ENCODE results near the gene OSBPL9.

The OSBPL9 gene

DNA sequence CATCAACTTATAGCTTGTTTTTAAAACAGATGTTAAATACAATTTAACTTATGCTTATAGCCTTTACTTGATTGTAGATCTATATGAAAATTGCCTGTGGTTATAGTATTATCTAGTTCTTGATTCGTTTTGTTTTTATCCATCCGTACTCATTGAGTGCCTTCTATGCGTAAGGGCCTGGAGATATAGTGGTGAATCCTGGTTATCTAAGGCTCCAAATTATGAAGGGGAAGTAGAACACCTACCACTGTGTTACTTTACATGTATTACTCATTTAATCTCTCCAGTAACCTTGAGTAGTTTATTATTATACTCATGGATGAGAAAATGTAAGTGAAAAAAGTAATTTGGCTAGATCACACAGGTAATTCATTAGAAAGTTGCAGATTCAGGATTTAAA lies 121.8 kb downstream of the OSBPL9 start:
- no peak for DNase-seq (ENCODE audit: extremely low read depth, low read depth)
- no peak for TF ChIP-seq CTCF (IDR thresholded peaks at IDR 0.05; ENCODE audit: low read depth, low read length)

DNA sequence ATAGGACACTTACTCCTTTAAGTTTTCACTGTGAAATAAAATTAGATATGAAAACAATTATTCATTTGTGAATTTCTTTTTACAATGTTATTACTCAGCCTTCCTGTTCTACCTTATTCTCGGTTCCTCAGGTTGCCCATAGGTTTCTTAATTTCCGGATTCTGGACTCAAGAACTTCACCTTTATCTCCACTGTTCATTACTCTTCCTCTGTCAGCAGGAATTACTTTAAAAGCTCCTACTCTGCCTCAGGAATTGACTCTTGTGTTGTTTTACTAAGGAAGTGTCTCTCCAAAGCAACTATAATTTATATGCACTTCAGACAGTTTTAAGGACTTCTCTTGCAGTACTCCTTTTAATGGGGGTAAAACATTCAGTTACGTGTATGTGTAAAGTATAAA lies 123.8 kb downstream of the OSBPL9 start:
- DNase-seq (ENCODE audit: extremely low read depth, low read depth), result no peak
- TF ChIP-seq CTCF (IDR thresholded peaks at IDR 0.05; ENCODE audit: low read depth, low read length), result no peak

DNA sequence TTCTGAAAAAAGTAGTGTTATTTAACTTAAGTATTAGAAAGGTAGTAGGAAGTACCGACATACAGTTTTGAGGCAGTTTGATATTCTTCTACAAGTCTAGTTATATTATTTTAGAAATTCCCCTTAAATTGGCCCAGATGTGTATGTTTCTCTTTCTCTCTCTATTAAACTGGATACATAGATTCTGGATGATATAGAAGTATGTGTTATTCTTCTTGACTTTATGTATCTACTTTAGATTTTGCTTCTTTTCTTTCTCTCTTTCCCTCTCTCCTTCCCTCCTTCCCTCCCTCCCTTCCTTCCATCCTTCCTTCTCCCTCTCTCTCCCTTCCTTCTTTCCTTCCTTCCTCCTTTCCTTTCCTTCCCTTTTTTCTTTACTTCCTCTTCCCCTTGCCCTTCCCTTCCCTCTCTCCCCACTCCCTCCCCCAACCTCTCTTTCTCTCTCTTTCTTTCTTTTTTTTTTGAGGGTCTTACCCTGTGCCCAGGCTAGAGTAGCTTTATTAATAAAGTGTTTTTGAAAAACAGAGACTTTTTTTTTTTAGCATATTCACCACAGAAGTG lies 124.3 kb downstream of the OSBPL9 start:
- no peak for TF ChIP-seq CTCF (IDR thresholded peaks at IDR 0.05; ENCODE audit: low read depth, low read length)
- no peak for DNase-seq (ENCODE audit: extremely low read depth, low read depth)

DNA sequence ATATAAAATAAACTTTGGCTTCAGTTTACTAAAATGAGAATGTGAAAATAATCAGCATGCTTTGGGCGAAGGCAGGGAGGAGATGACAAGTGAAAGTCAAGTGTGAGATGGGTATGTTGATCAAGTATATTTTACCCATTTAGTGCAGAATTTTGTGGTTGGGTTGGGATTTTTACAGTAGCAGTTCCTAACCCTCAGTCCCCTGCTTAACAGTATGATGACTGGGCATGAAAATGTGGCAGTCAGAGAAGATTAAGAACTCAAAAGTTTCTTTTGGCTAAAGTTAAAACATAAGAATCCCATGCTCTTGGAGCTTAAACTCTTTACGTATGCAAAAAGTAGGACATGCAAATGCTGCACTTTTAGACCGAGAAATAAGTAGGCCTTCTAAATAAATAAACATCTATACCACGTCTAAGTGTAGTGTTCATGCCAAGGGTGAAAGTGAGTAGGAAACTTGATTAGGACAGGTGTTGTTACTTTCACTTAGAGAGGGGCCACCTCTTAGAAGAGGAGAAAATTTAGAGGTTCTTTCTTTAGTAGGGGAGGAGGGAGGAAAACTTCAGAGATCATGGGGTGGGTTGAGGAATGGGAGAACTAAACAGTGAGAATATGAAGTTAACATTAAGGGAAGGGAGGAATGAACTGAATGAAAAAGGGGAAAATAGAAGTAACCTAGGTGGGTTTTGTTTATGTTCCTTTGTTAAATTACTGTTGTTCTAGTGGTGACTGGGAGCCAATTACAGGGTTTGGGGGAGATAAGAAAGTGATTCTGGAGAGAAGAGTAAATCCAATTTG lies 127.8 kb downstream of the OSBPL9 start:
- no peak for TF ChIP-seq CTCF (IDR thresholded peaks at IDR 0.05; ENCODE audit: low read depth, low read length)
- no peak for DNase-seq (ENCODE audit: extremely low read depth, low read depth)

- TF ChIP-seq CTCF (IDR thresholded peaks at IDR 0.05; ENCODE audit: low read depth, low read length), result no peak
- DNase-seq (ENCODE audit: extremely low read depth, low read depth), result no peak
These were observed 128.3 kb downstream of the OSBPL9 start for GRCh38 chr1:51745304-51745570.

- no peak for TF ChIP-seq CTCF (IDR thresholded peaks at IDR 0.05; ENCODE audit: low read depth, low read length)
- DNase-seq (ENCODE audit: extremely low read depth, low read depth), result no peak
These were observed 132.3 kb downstream of the OSBPL9 start for GRCh38 chr1:51749151-51749550.

DNA sequence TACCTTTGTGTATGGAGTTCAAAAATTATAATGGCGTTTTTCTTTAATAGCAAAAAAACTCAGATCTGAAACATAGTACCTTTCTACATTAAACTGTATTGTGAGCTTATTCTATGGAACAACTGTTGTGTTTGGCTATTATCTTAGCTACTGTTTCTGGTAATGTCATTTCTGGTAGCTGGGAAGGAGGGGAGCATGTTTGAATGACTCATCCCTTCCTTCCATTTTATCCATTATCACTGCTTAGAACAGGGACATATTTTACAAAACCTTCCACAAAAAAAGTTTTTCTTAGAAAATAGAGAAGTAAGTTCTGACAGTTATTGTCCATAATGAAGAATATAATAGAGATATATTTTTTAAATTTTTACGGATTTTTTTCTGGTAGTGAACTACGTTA lies 133.3 kb downstream of the OSBPL9 start:
- no peak for DNase-seq (ENCODE audit: extremely low read depth, low read depth)

More for the DNA sequence above, 133.3 kb downstream of the OSBPL9 start:
- TF ChIP-seq CTCF (IDR thresholded peaks at IDR 0.05; ENCODE audit: low read depth, low read length), result no peak
